ENCODE measurements around the gene PPP1R16B. TPM values are rescaled to one million over a fixed set of nuclear protein-coding genes. Genes with fewer than 3 reads are reported as not detected.

Gene PPP1R16B
- total and polyA plus RNA-seq, 10 of the 15 experiments (the other 5 are each of a cell fraction or from before 2014, with no cell fraction given) = 13.4 to 90.2 (median 66.7) TPM

DNA sequence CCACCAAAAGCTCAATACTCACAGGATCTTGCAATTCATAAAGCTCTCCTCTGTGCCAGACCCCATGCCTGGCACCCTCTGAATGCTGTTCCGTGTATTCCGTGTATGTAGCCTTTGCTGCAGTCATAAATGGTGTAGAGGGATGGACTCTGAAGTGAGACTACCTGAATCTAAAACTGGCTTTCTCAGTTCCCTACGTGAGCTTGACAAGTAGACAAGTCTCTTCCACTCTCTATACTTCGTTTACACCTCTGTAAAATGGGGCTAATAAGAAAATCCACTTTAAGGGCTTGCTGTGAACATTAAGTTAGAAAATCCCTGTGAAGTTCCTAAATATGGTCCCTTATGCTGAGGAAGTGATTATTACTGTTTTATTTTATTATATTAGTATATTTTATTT, 31.5 kb downstream of the PPP1R16B start (continued):
- TF ChIP-seq PRDM15 (CRISPR knock-in tag; IDR thresholded peaks at IDR 0.05) = no peak
- no peak for TF ChIP-seq NR2C2 (IDR thresholded peaks at IDR 0.05; ENCODE audit: borderline replicate concordance, control insufficient read depth, insufficient read length, low read depth)
- no peak for TF ChIP-seq TBL1XR1 (IDR thresholded peaks at IDR 0.05; ENCODE audit: low read depth, low read length)
- TF ChIP-seq MAX (IDR thresholded peaks at IDR 0.05; ENCODE audit: low read depth, low read length) = no peak
- no peak for TF ChIP-seq NFXL1 (IDR thresholded peaks at IDR 0.05; ENCODE audit: borderline replicate concordance)
- no peak for TF ChIP-seq CHD4 (IDR thresholded peaks at IDR 0.05)
- TF ChIP-seq, protein P1, sequence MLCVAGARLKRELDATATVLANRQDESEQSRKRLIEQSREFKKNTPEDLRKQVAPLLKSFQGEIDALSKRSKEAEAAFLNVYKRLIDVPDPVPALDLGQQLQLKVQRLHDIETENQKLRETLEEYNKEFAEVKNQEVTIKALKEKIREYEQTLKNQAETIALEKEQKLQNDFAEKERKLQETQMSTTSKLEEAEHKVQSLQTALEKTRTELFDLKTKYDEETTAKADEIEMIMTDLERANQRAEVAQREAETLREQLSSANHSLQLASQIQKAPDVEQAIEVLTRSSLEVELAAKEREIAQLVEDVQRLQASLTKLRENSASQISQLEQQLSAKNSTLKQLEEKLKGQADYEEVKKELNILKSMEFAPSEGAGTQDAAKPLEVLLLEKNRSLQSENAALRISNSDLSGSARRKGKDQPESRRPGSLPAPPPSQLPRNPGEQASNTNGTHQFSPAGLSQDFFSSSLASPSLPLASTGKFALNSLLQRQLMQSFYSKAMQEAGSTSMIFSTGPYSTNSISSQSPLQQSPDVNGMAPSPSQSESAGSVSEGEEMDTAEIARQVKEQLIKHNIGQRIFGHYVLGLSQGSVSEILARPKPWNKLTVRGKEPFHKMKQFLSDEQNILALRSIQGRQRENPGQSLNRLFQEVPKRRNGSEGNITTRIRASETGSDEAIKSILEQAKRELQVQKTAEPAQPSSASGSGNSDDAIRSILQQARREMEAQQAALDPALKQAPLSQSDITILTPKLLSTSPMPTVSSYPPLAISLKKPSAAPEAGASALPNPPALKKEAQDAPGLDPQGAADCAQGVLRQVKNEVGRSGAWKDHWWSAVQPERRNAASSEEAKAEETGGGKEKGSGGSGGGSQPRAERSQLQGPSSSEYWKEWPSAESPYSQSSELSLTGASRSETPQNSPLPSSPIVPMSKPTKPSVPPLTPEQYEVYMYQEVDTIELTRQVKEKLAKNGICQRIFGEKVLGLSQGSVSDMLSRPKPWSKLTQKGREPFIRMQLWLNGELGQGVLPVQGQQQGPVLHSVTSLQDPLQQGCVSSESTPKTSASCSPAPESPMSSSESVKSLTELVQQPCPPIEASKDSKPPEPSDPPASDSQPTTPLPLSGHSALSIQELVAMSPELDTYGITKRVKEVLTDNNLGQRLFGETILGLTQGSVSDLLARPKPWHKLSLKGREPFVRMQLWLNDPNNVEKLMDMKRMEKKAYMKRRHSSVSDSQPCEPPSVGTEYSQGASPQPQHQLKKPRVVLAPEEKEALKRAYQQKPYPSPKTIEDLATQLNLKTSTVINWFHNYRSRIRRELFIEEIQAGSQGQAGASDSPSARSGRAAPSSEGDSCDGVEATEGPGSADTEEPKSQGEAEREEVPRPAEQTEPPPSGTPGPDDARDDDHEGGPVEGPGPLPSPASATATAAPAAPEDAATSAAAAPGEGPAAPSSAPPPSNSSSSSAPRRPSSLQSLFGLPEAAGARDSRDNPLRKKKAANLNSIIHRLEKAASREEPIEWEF (IDR thresholded peaks at IDR 0.05; ENCODE audit: insufficient replicate concordance, low read depth, low read length) = no peak
- no peak for TF ChIP-seq MEF2A (IDR thresholded peaks at IDR 0.05; ENCODE audit: insufficient read depth, low read depth, low read length)

Measured in GM12878 (cell line).